Forelimb muscle (tissue), 1 donor: ENCODE data around the gene PTGDR2. TPM values are rescaled to one million over a fixed set of nuclear protein-coding genes. Genes with fewer than 3 reads are reported as not detected.
"Not testable (repeated sequence)": the region's sequence is repeated elsewhere in the genome, so short reads cannot be mapped to it uniquely, and the experiment has no call there.

Experiments used
- DNase-seq: peaks from one replicate; pipeline ENCODE4 v3.0.0-alpha.2; 2013; ENCODE audit warnings: low read depth
- polyA plus RNA-seq: library from polyadenylated mRNA; unstranded; fragments of 120-200 nt; gene quantifications from one replicate; pipeline ENCODE4 v1.2.1, GENCODE V29; 2013; ENCODE audit not compliant: insufficient read length

The PTGDR2 gene
- polyA plus RNA-seq, 1 donor: 1.4 TPM

DNA sequence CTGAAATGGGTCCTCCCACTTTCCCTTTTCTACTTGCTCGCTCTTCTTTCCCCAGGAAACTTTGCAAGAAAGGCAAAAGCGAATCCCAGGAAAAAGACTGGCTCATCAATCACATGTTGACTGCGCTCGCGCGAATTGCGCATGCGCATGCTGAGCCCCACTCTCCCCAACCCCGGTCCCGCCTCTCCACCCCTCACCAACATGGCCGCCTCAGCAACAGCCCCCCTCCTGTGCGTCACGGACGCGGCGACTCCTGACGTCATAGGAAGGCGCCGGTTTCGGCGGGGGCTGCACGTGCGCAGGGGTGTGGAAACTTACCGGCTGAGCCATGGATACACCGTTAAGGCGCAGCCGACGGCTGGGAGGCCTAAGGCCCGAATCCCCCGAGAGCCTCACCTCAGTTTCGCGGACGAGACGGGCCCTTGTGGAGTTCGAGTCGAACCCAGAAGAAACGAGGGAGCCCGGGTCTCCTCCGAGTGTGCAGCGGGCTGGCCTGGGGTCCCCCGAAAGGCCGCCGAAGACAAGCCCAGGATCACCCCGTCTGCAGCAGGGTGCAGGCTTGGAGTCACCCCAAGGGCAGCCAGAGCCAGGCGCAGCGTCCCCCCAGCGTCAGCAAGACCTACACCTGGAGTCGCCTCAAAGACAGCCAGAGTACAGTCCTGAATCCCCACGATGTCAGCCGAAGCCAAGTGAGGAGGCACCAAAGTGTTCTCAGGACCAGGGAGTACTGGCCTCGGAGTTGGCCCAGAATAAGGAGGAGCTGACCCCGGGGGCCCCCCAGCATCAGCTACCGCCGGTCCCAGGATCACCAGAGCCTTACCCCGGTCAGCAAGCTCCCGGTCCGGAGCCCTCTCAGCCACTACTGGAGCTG is 13.7 kb downstream of the PTGDR2 start, which contains the start of gene CCDC86:
CCDC86 (plus strand) TSS at position 317 of the 871 bp plus-strand sequence; CDS start at position 329, 12 bp downstream.
- DNase-seq: peak; percentile 96

DNA sequence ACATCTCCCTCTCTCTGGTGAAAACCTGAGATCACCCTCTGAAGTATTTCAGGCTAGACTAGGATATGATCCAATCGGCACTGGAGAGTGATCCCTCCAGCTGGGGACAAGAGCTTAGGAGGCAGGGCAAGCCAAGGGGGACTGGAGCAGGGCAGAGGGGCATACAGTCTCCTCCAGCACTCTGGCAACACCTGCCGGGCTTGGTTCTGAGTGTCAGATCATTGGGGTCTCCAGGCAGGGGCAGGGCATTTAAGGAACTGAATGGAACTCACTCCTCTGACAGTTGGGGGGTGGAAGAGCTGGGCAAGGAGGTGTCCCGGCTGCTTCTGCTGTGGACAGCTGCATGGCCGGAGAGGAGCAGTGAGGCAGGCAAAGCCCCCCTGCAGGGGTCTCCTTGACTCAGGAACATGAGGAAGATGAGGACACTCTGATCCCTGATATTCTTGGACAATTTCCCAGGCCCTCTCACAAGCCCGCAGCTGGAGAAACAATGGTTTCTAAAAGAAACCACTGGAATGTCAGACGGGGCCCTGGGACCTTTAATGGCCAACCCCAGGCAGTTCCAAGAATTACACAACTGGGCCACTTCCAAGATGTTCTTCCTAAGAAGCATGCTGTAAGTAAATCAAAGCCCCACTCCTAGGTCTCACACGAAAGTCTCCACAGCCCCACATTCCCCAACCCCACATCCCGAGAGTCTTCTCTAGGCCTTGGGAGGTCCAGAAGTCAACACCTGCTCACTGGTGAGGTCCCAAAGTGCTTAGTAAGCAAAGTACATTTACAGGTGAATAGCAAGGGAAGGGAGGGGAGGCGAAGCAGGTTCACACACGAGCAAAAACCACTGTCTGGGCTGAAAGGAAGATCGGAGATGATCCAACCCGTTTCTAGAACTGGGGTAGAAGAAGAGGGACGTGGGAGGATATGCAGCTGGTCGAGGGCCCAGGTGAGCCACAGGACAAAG is 15.0 kb downstream of the PTGDR2 start:
- peak; percentile 80 for DNase-seq

DNA sequence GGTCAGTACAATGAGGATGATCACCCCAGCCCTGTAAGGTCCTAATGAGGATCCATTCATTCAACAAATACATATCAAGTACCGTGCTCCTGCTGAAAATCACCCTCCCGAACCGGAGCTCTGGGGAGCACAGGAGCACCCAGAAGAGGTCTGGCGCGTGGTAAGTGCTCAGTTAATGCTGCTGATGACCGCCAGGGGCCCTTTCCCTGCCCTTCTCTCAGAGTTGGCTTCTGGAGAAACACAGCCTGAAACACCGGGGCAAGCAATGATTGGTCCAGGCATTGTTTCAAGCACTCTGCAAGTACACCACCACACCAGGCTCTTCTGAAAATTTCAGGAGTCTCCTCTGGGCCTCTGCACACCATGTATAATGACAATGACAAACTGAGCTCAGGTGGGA is 17.6 kb downstream of the PTGDR2 start:
- DNase-seq: no peak

DNA sequence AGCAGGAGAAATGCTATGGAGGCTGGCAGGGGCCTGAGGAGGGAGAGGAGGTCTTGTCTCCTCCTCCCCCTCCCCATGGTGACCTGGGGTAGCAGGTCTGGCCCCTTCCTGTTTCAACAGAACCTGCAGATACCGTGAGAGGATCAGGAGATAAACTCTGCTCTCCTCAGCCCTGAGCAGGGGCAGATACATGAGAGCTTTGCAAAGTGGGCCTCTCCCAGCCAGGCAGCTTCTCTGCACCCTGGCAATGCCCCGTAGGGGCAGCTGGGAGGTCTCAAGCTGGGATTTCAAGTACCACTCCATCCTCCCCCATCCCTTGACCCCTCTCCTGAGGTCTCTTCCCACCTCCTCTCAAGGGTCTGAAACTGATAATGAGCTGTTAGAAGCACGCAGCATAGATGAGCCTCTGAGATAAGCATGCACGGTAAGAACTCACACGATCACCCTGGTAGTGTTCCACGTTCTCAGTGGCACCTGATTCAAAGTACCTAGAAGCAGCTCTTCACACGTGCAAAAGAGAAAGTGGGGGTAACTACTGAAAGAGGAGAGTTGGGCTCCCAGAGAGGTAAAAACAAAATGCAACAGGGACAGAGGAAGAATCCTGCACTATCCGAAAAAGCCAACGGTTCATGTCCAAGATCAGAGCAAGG is 18.8 kb downstream of the PTGDR2 start:
- no peak for DNase-seq

DNA sequence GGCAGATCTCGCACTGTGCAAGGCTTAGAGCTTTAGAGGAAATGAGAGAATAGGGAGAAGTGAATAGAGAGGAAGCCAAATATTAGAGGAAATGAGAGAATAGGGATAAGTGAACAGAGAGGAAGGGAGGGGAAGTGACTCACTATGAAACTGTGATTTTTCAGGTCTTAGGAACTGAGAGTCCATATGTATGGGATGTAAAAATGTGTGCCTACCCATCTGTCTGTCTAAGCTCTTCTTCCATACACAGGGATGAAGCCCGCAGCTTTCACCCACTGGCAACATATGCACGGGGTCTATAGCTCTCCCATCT is 20.3 kb downstream of the PTGDR2 start:
- no peak for DNase-seq

GRCh38 chr11:60834742-60835533 is 20.8 kb downstream of the PTGDR2 start:
- no peak for DNase-seq

- no peak for DNase-seq
These were observed 24.2 kb downstream of the PTGDR2 start for GRCh38 chr11:60831501-60832079.

- peak; percentile 36 for DNase-seq
These were observed 24.6 kb downstream of the PTGDR2 start for GRCh38 chr11:60831143-60831500.

DNA sequence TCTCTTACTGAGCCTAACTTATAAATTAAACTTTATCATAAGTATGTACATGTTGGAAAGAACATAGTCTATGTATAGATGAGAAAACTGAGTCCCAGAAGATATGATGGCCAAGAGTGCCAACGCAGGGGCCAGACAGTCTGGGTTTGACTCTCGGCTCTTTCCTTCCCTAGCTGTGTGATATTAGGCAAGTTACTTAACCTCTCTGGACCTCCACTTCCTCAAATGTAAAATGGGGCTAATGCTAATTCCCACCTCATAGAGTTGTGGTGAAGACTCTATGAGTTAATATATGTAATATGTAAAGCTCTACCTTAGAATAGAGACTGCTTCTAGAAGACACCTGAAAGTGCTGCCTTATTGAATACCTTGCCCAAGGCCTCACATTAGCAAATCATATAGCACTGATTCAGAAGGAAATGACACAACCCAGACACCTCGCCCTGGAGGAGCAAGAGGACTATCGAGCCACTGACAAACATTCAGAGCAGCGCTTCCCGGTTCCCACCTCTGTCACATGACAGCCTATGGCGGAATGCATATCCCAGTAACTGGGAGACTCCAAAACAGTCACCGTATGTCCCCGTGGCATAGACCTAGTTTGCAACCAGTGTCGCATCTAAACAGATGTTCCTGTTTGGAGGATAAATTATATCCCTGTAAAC is 25.1 kb downstream of the PTGDR2 start:
- DNase-seq: no peak

- no peak for DNase-seq
These were observed 30.0 kb downstream of the PTGDR2 start for GRCh38 chr11:60825790-60826189.

DNA sequence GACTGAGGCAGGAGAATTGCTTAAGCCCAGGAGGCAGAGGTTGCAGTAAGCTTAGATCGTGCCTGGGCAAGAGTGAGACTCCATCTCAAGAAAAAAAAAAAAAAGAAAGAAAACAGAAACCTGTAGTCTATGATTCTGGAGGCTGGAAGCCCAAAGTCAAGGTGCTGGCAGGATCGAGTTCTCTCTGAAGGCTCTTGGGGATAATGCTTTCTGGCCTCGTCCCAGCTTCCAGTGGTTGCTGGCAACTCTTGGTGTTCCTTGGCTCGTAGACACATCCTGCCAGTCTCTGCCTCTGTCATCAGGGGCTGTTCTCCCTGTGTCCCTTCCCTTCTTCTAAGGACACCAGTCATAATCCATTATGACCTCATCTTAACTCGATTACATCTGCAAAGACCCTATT is 30.6 kb downstream of the PTGDR2 start:
- DNase-seq: no peak

- not testable (repeated sequence) for DNase-seq
These were observed 31.9 kb downstream of the PTGDR2 start for GRCh38 chr11:60823745-60824306.

DNA sequence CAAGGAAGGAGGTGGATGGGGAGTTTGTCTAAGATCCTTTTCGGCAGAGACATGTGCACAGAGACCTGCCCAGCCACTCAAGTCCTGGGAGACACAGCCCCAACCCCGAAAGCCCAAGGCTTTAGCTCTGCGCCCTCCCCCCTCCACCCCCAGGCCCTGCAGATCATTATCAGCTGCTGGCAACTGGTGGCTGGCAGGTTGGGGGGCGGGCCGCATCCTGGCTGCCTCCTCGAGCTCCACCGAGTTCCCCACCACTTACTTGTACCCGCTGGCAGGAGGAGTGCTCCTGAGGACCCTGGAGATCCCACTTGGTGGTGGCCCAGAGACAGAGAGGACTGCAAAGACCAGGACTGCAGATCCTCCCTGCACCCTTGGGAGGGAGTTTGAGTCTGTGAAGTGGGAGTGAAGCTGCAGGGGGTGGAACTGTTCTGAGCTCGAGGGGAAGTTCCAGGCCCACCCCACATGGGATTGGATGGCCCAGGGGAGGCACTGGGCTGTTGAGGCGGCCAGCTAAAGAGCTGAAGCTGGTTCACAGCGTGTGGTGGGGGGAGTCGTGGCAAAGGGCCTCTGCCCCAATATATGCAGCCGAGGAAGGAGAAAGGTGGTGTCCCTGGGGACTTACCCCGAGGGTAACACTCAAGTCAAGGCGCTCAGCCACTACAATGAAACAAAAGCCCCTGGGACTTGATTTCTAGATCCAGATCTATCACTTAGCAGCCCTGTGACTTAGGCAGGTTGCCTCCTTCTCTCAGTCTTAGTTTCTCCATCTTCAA is 33.7 kb downstream of the PTGDR2 start:
- DNase-seq: no peak

- DNase-seq: no peak
These were observed 37.7 kb downstream of the PTGDR2 start for GRCh38 chr11:60818057-60818456.

DNA sequence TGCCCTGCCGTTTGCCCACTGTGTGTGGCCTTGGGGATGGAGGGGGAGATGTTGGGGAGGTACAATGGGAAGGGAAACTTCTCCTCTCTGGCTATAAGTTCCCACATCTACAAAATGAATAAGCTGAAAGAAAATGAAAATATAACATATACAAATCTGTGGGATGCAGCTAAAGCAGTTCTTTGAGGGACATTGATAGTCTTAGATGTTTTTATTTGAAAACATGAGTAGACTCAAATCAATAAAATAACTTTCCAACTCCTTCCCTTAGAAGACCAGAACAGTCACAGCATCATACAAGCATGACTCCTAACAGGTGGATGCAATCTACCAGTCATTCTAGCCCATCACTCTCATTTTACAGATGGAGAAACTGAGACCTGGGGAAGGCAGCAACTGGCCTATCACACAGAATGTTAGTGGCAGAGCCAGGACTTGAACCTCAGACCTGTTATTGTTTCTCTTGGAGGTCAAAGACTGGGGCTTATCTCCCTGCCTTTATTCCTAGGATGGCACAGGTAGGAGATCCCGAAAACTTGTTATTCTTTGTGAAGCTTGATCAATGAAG is 39.1 kb downstream of the PTGDR2 start:
- DNase-seq: no peak

GRCh38 chr11:60814112-60814511 is 41.6 kb downstream of the PTGDR2 start:
- DNase-seq: no peak

DNA sequence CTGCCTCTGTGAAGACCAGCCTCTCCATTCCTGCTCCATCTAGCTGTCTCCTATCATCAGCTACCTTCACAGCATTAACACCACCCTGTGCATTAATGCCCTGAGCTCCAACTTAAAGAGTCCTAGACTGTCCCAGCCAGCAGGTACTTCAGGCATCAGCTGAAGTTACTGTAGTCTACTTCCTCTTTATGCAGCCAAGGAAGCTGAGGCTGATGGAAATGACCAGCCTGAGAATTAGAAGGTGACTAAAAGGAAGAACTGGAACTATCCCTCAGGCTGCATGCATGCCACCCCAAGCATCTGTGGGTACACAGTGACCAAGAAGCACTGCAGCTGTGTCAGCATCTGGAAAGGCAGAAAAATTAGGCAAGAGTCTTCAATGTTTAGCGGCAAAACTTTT is 42.4 kb downstream of the PTGDR2 start:
- DNase-seq: no peak

- DNase-seq: no peak
These were observed 45.2 kb downstream of the PTGDR2 start for GRCh38 chr11:60810569-60810968.

GRCh38 chr11:60810151-60810550 is 45.6 kb downstream of the PTGDR2 start:
- DNase-seq: no peak
